H1 (cell line): ENCODE measurements around the gene FGF10. TPM values are rescaled to one million over a fixed set of nuclear protein-coding genes. Genes with fewer than 3 reads are reported as not detected.

ENCODE experiments used
- CTCF ChIA-PET: fragments of 300-600 bp; sonication (Branson Sonifier 250); formaldehyde crosslinking; loops from one replicate; lab custom pipeline; 2021; ENCODE audit not compliant: partially characterized antibody; lab: Charles Lee
- POLR2A ChIA-PET: fragments of 300-600 bp; sonication (Branson Sonifier 250); formaldehyde crosslinking; loops from one replicate; lab custom pipeline; 2021; ENCODE audit warnings: inconsistent platforms; ENCODE audit not compliant: partially characterized antibody; lab: Charles Lee
- DNase-seq, 2 experiments: peaks; one replicate each; pipeline versions ENCODE4 v3.0.0 to v3.0.0-alpha.2; 2010 to 2022; ENCODE audit warnings: low spot score in 2 of 2, low read depth in 1 of 2, mixed read lengths in 1 of 2
- FAIRE-seq: peaks from 2 replicates; lab custom pipeline; 2011; peaks lifted over from hg19 to GRCh38; lab: Jason Lieb, UNC
- H2AFZ ChIP-seq: 2 replicates; pipeline ENCODE4 v1.8.1; 2012; ENCODE audit warnings: low read length, inconsistent platforms
- H2AK5ac ChIP-seq: 2 replicates; pipeline ENCODE4 v1.6.1; 2013; ENCODE audit warnings: low read depth, low read length
- H2BK120ac ChIP-seq: replicated peaks from 2 replicates; pipeline ENCODE3; 2013; ENCODE audit warnings: low read depth, low read length, inconsistent platforms
- H2BK12ac ChIP-seq: 2 replicates; pipeline ENCODE4 v1.6.1; 2013; ENCODE audit warnings: low read depth, low read length
- H2BK15ac ChIP-seq: 2 replicates; pipeline ENCODE4 v1.6.1; 2013; ENCODE audit warnings: low read length
- H2BK20ac ChIP-seq: 2 replicates; pipeline ENCODE4 v1.6.1; 2013; ENCODE audit warnings: low read length
- H2BK5ac ChIP-seq: 2 replicates; pipeline ENCODE4 v1.6.1; 2013; ENCODE audit warnings: low read depth, low read length
- H3K14ac ChIP-seq: 2 replicates; pipeline ENCODE4 v1.6.1; 2013; ENCODE audit warnings: inconsistent platforms; ENCODE audit not compliant: insufficient read length
- H3K18ac ChIP-seq: 2 replicates; pipeline ENCODE4 v1.6.1; 2013; ENCODE audit warnings: low read length; ENCODE audit errors: extremely low read depth
- H3K23ac ChIP-seq: 2 replicates; pipeline ENCODE4 v1.6.1; 2013; ENCODE audit warnings: inconsistent platforms; ENCODE audit not compliant: insufficient read length
- H3K23me2 ChIP-seq: 2 replicates; pipeline ENCODE4 v1.6.1; 2013; ENCODE audit warnings: low read depth, low read length
- H3K27ac ChIP-seq: 2 replicates; pipeline ENCODE4 v1.6.1; 2011; ENCODE audit warnings: low read depth, low read length, inconsistent platforms
- H3K27me3 ChIP-seq, 4 experiments: replicated peaks in 1 of 4; 1 replicate in 1 of 4; 2 replicates in 3 of 4; pipeline versions ENCODE4 v1.6.1 to v1.8.1; 2011 to 2013; ENCODE audit warnings: low read length in 3 of 4, mild to moderate bottlenecking in 3 of 4, inconsistent platforms in 2 of 4, mixed read lengths in 2 of 4, moderate library complexity in 1 of 4; ENCODE audit not compliant: control insufficient read depth in 3 of 4, insufficient read depth in 3 of 4; ENCODE audit errors: extremely low read depth in 1 of 4
- H3K36me3 ChIP-seq, 4 experiments: 2 replicates each; pipeline versions ENCODE4 v1.6.1 to v1.8.1; 2011 to 2013; ENCODE audit warnings: mild to moderate bottlenecking in 4 of 4, low read length in 3 of 4, moderate library complexity in 2 of 4, control low read depth in 1 of 4, inconsistent platforms in 1 of 4; ENCODE audit not compliant: insufficient read depth in 4 of 4, control insufficient read depth in 2 of 4
- H3K4ac ChIP-seq: replicated peaks from 2 replicates; pipeline ENCODE3; 2013; ENCODE audit warnings: low read length, low read depth, mixed read lengths, inconsistent platforms; ENCODE audit not compliant: insufficient read length
- H3K4me1 ChIP-seq, 4 experiments: replicated peaks in 1 of 4; 1 replicate in 1 of 4; 2 replicates in 3 of 4; pipeline versions ENCODE4 v1.6.1 to v1.8.1; 2011 to 2013; ENCODE audit warnings: low read length in 3 of 4, inconsistent platforms in 2 of 4, mixed read lengths in 1 of 4; ENCODE audit not compliant: insufficient read depth in 4 of 4, control insufficient read depth in 3 of 4
- H3K4me2 ChIP-seq, 2 experiments: 2 replicates each; pipeline versions ENCODE4 v1.6.1 to v1.8.1; 2011 to 2013; ENCODE audit warnings: low read depth in 2 of 2, low read length in 2 of 2, control low read depth in 1 of 2, inconsistent platforms in 1 of 2, mild to moderate bottlenecking in 1 of 2; ENCODE audit not compliant: insufficient read depth in 1 of 2
- H3K4me3 ChIP-seq, 4 experiments: fragments of 200-600, 300-600 bp in 1 of 4; sonication (generic), shearing (Covaris generic), sonication (Bioruptor Twin) in 1 of 4; 2 replicates each; pipeline versions ENCODE4 v1.5.1 to v1.8.1; 2011 to 2016; ENCODE audit warnings: low read length in 4 of 4, low read depth in 3 of 4, control low read depth in 2 of 4, inconsistent platforms in 2 of 4, mild to moderate bottlenecking in 2 of 4, mixed read lengths in 1 of 4, moderate library complexity in 1 of 4; ENCODE audit not compliant: insufficient read depth in 2 of 4; ENCODE audit errors: extremely low read depth in 1 of 4
- H3K56ac ChIP-seq: replicated peaks from 2 replicates; pipeline ENCODE3; 2013; ENCODE audit warnings: low read depth, mild to moderate bottlenecking, mixed read lengths, low read length, inconsistent platforms; ENCODE audit not compliant: insufficient read length
- H3K79me1 ChIP-seq: 2 replicates; pipeline ENCODE4 v1.6.1; 2013; ENCODE audit warnings: low read depth, low read length, control low read depth
- H3K79me2 ChIP-seq, 2 experiments: 2 replicates each; pipeline versions ENCODE4 v1.6.1 to v1.8.1; 2012 to 2013; ENCODE audit warnings: low read length in 2 of 2, mild to moderate bottlenecking in 2 of 2, inconsistent platforms in 1 of 2; ENCODE audit not compliant: insufficient read depth in 2 of 2, control insufficient read depth in 1 of 2
- H3K9ac ChIP-seq, 4 experiments: replicated peaks in 1 of 4; 1 replicate in 1 of 4; 2 replicates in 3 of 4; pipeline versions ENCODE4 v1.6.1 to v1.8.1; 2011 to 2013; ENCODE audit warnings: low read depth in 3 of 4, low read length in 3 of 4, control low read depth in 2 of 4, mild to moderate bottlenecking in 2 of 4, moderate library complexity in 2 of 4, inconsistent platforms in 1 of 4; ENCODE audit errors: extremely low read depth in 1 of 4
- H3K9me3 ChIP-seq, 2 experiments: 2 replicates each; pipeline versions ENCODE4 v1.6.1 to v1.8.1; 2012 to 2013; ENCODE audit warnings: mild to moderate bottlenecking in 2 of 2, moderate library complexity in 2 of 2, control low read depth in 1 of 2, inconsistent platforms in 1 of 2, low read depth in 1 of 2, low read length in 1 of 2, mixed read lengths in 1 of 2; ENCODE audit not compliant: insufficient read depth in 2 of 2
- H4K20me1 ChIP-seq, 2 experiments: replicated peaks in 1 of 2; 2 replicates each; pipeline versions ENCODE3 to v1.8.1; 2011 to 2013; ENCODE audit warnings: inconsistent platforms in 2 of 2, low read length in 2 of 2, mild to moderate bottlenecking in 1 of 2; ENCODE audit not compliant: insufficient read depth in 2 of 2, control insufficient read depth in 1 of 2
- H4K5ac ChIP-seq: 2 replicates; pipeline ENCODE4 v1.6.1; 2013; ENCODE audit warnings: low read length, low read depth, mixed read lengths, inconsistent platforms; ENCODE audit not compliant: insufficient read length
- H4K8ac ChIP-seq: 2 replicates; pipeline ENCODE4 v1.8.0; 2013; ENCODE audit warnings: mild to moderate bottlenecking, moderate library complexity, low read length, inconsistent platforms; ENCODE audit not compliant: insufficient read depth; ENCODE audit errors: extremely low read depth
- H4K91ac ChIP-seq: replicated peaks from 2 replicates; pipeline ENCODE3; 2013; ENCODE audit warnings: low read length, mixed read lengths, inconsistent platforms; ENCODE audit not compliant: insufficient read length
- ASH2L ChIP-seq: fragments of 200-600, 300-600 bp; sonication (generic); IDR thresholded peaks from one replicate; pipeline ENCODE4 v1.7.1; 2017; ENCODE audit warnings: low read length
- BACH1 ChIP-seq: IDR thresholded peaks from 2 replicates; pipeline ENCODE4 v1.6.1; 2012; ENCODE audit warnings: low read length, improper control_type of control experiment
- FOSL1 ChIP-seq: IDR thresholded peaks from 2 replicates; pipeline ENCODE4 v1.6.1; 2011; ENCODE audit warnings: mild to moderate bottlenecking, low read depth, low read length, moderate library complexity; ENCODE audit not compliant: insufficient read depth
- TAF1 ChIP-seq: IDR thresholded peaks from 2 replicates; pipeline ENCODE4 v1.6.1; 2011; ENCODE audit warnings: mild to moderate bottlenecking, low read depth, low read length
- TCF12 ChIP-seq: IDR thresholded peaks from 2 replicates; pipeline ENCODE4 v1.6.1; 2011; ENCODE audit warnings: low read depth, mild to moderate bottlenecking, low read length
- WGBS, 2 experiments: shearing (Covaris generic) in 1 of 2; methylation state at CpG; one replicate each; pipeline versions ENCODE4 v1.1.6 to v1.1.7; 2013 to 2015; ENCODE audit warnings: low lambda C conversion rate in 2 of 2, mixed read lengths in 2 of 2, inconsistent platforms in 1 of 2, low coverage in 1 of 2, missing lambda C conversion rate in 1 of 2; ENCODE audit not compliant: insufficient replicate concordance in 2 of 2, insufficient coverage in 1 of 2, insufficient read length in 1 of 2; ENCODE audit errors: extremely low coverage in 1 of 2, missing lambda C conversion rate in 1 of 2; 5-methylcytosine and 5-hydroxymethylcytosine counted together
- polyA plus RNA-seq, 7 experiments: library from polyadenylated mRNA; depleted of rRNA in 3 of 7; stranded (reverse) in 5 of 7; unstranded in 2 of 7; fragments of >200 nt in 5 of 7; fragments of 200-250 nt in 2 of 7; gene quantifications; 1 replicate in 5 of 7; 2 replicates in 1 of 7; 4 replicates in 1 of 7; pipeline versions ENCODE4 v1.2.1 to v1.2.3, GENCODE V29; 2011 to 2013; ENCODE audit warnings: missing spikeins in 2 of 7, mixed read lengths in 2 of 7
- total RNA-seq: library from RNA; stranded (reverse); fragmentation: NEBNext Ultra II Directional; extraction: Animal tissue kit (Norgen Biotek cat#: 25700); gene quantifications from 2 replicates; pipeline ENCODE4 v1.2.1, GENCODE V29; 2021

The FGF10 gene
- total and polyA plus RNA-seq, 2 of the 8 experiments (the other 6 are each of a cell fraction or from before 2014, with no cell fraction given) = 0.06 to 0.54 TPM

DNA sequence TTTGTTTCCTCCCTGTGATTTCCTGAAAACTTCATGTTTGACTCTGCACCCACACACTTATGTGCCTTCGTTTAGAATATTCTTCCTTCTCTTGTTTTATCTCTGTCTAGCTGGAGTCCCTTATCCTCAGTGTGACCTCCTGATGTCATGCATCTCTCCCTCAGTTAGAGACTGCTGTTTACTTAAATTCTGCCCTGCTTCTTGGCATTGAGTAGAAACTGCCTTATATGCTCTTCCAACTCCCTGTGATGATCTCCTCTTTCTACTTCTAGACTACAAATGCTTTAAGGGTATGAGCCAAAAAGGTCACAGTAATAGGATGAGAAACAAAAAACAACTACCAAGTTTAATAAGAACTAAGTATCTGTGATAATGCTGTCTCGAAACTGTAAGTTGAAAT, 12.2 kb downstream of the FGF10 start:
- no peaks in the 10 kb centered on the region for H3K4me1 ChIP-seq
- H2BK12ac ChIP-seq = no peak overlapping the region
- no peak overlapping the region for H3K4ac ChIP-seq
- no peak overlapping the region for H2BK20ac ChIP-seq
- no peak overlapping the region for H2BK15ac ChIP-seq
- H3K23me2 ChIP-seq = no peaks in the 10 kb centered on the region
- H2AK5ac ChIP-seq = no peak overlapping the region
- no peak overlapping the region for H3K14ac ChIP-seq
- 91% methylated on average over 2 of the region's 2 CpGs; no CpG with 5 or more reads in 1 of the 2 experiments for WGBS, 2 experiments
- no peak overlapping the region for H3K18ac ChIP-seq
- no peaks in the 10 kb centered on the region for H3K36me3 ChIP-seq
- 0 out of 2 replicates have a peak overlapping the region, but pooled peaks have one; percentile 57 for H2AFZ ChIP-seq
- H3K4me2 ChIP-seq = no peak overlapping the region
- H3K9me3 ChIP-seq = no peaks in the 10 kb centered on the region
- no peak overlapping the region for H3K9ac ChIP-seq
- POLR2A ChIA-PET = no interaction called here
- H3K27ac ChIP-seq = no peak overlapping the region
- H3K79me1 ChIP-seq = no peaks in the 10 kb centered on the region
- H3K23ac ChIP-seq = no peak overlapping the region
- no peak overlapping the region for H4K5ac ChIP-seq
- CTCF ChIA-PET = no interaction called here
- H4K8ac ChIP-seq = no peak overlapping the region
- H3K4me3 ChIP-seq = no peak overlapping the region
- no peaks in the 10 kb centered on the region for H3K27me3 ChIP-seq
- H4K20me1 ChIP-seq = no peaks in the 10 kb centered on the region
- no peak for TF ChIP-seq TCF12
- TF ChIP-seq ASH2L = no peak
- no peak for TF ChIP-seq TAF1
- TF ChIP-seq FOSL1 = no peak
- TF ChIP-seq BACH1 = no peak
- H3K56ac ChIP-seq = no peak overlapping the region
- H4K91ac ChIP-seq = no peak overlapping the region
- no peak overlapping the region for H2BK5ac ChIP-seq
- no peaks in the 10 kb centered on the region for H3K79me2 ChIP-seq
- no peak for DNase-seq
- no peak overlapping the region for H2BK120ac ChIP-seq
- no peak for FAIRE-seq
